ENCODE measurements around the gene HAP1.
"Not testable (repeated sequence)": the region's sequence is repeated elsewhere in the genome, so short reads cannot be mapped to it uniquely, and the experiment has no call there.

The HAP1 gene

GRCh38 chr17:41688641-41689496 lies 45.6 kb downstream of the HAP1 start, which contains the start of gene EIF1:
Gene EIF1, plus strand, starts transcription at chr17:41688885. Its CDS starts 154 bp downstream, at chr17:41689039.
- peaks cover 28% of the 10 kb centered on the region; the same call in 1 of the 2 replicates for H3K36me3 ChIP-seq (ENCODE audit: insufficient read depth)
- H3K4me2 ChIP-seq = peak within 1 kb of the TSS; percentile 90
- H3K27me3 ChIP-seq (ENCODE audit: insufficient read depth, low read depth) = no peaks in the 10 kb centered on the region
- peak within 1 kb of the TSS; percentile 98 for H3K27ac ChIP-seq
- H3K4me3 ChIP-seq (IDR thresholded peaks at IDR 0.05; ENCODE audit: insufficient read depth, low read depth, low read length) = peak within 1 kb of the TSS; percentile 70
- H2AFZ ChIP-seq (ENCODE audit: low read depth) = peak within 1 kb of the TSS; percentile 60
- peak within 1 kb of the TSS; percentile 99 for H3K9ac ChIP-seq
- peaks cover 27% of the 10 kb centered on the region for H3K4me1 ChIP-seq (ENCODE audit: low read depth, poor library complexity, severe bottlenecking)
- peaks cover 28% of the 10 kb centered on the region for H3K79me2 ChIP-seq (ENCODE audit: insufficient read depth, low read depth)
- peaks cover 27% of the 10 kb centered on the region for H4K20me1 ChIP-seq (ENCODE audit: insufficient read depth)
- TF ChIP-seq CTCF (conservative IDR thresholded peaks at IDR 0.05; ENCODE audit: low read depth, low read length) = no peak

- no peaks in the 10 kb centered on the region for H3K27me3 ChIP-seq (ENCODE audit: insufficient read depth, low read depth)
- peak overlapping the region; percentile 17; the same call in 1 of the 2 replicates for H3K9ac ChIP-seq
- peak; percentile 73 for TF ChIP-seq CTCF (conservative IDR thresholded peaks at IDR 0.05; ENCODE audit: low read depth, low read length)
- peaks cover 27% of the 10 kb centered on the region for H3K4me1 ChIP-seq (ENCODE audit: low read depth, poor library complexity, severe bottlenecking)
- peaks cover 28% of the 10 kb centered on the region for H3K79me2 ChIP-seq (ENCODE audit: insufficient read depth, low read depth)
- peak overlapping the region; percentile 98 for H3K27ac ChIP-seq
- peaks cover 27% of the 10 kb centered on the region for H4K20me1 ChIP-seq (ENCODE audit: insufficient read depth)
- peak overlapping the region; percentile 65 for H3K4me2 ChIP-seq
- peak overlapping the region; percentile 1 for H3K4me3 ChIP-seq (IDR thresholded peaks at IDR 0.05; ENCODE audit: insufficient read depth, low read depth, low read length)
- peak overlapping the region; percentile 60 for H2AFZ ChIP-seq (ENCODE audit: low read depth)
- H3K36me3 ChIP-seq (ENCODE audit: insufficient read depth) = peaks cover 28% of the 10 kb centered on the region; the same call in 1 of the 2 replicates
Observed at GRCh38 chr17:41687828-41688640, 46.4 kb downstream of the HAP1 start.

- H3K4me3 ChIP-seq (IDR thresholded peaks at IDR 0.05; ENCODE audit: insufficient read depth, low read depth, low read length) = no peak overlapping the region
- H3K9ac ChIP-seq = no peak overlapping the region
- TF ChIP-seq CTCF (conservative IDR thresholded peaks at IDR 0.05; ENCODE audit: low read depth, low read length) = no peak
- no peak overlapping the region for H3K27ac ChIP-seq
- peaks cover 19% of the 10 kb centered on the region for H4K20me1 ChIP-seq (ENCODE audit: insufficient read depth)
- H3K4me1 ChIP-seq (ENCODE audit: low read depth, poor library complexity, severe bottlenecking) = peaks cover 32% of the 10 kb centered on the region
- H3K27me3 ChIP-seq (ENCODE audit: insufficient read depth, low read depth) = no peaks in the 10 kb centered on the region
- H3K79me2 ChIP-seq (ENCODE audit: insufficient read depth, low read depth) = peaks cover 23% of the 10 kb centered on the region
- H3K4me2 ChIP-seq = no peak overlapping the region
- H2AFZ ChIP-seq (ENCODE audit: low read depth) = no peak overlapping the region
- peaks cover 19% of the 10 kb centered on the region; the same call in 1 of the 2 replicates for H3K36me3 ChIP-seq (ENCODE audit: insufficient read depth)
Observed at GRCh38 chr17:41686281-41686680, 48.2 kb downstream of the HAP1 start.

- H3K36me3 ChIP-seq (ENCODE audit: insufficient read depth) = peaks cover 13% of the 10 kb centered on the region; the same call in 1 of the 2 replicates
Observed at GRCh38 chr17:41685753-41686152, 48.7 kb downstream of the HAP1 start.

More at GRCh38 chr17:41685753-41686152, 48.7 kb downstream of the HAP1 start:
- not testable (repeated sequence) for H3K27me3 ChIP-seq (ENCODE audit: insufficient read depth, low read depth); H2AFZ ChIP-seq (ENCODE audit: low read depth); H3K9ac ChIP-seq; H3K4me3 ChIP-seq (IDR thresholded peaks at IDR 0.05; ENCODE audit: insufficient read depth, low read depth, low read length); H3K27ac ChIP-seq; H3K4me2 ChIP-seq
- H3K4me1 ChIP-seq (ENCODE audit: low read depth, poor library complexity, severe bottlenecking) = peaks cover 27% of the 10 kb centered on the region
- peaks cover 18% of the 10 kb centered on the region for H3K79me2 ChIP-seq (ENCODE audit: insufficient read depth, low read depth)
- H4K20me1 ChIP-seq (ENCODE audit: insufficient read depth) = peaks cover 14% of the 10 kb centered on the region

Data from KMS-11 (cell line).